GM12872 (cell line): ENCODE data around the gene DCT.

Source experiments
- CTCF ChIP-seq: IDR thresholded peaks from 3 replicates; pipeline ENCODE4 v1.5.1; 2011; ENCODE audit warnings: low read depth, mild to moderate bottlenecking, low read length, moderate library complexity; ENCODE audit not compliant: insufficient read depth

The DCT gene

GRCh38 chr13:94444826-94445225 lies 34.7 kb downstream of the DCT start:
- no peak for TF ChIP-seq CTCF

GRCh38 chr13:94435604-94436226 lies 43.8 kb downstream of the DCT start:
- TF ChIP-seq CTCF, result peak; percentile 46; the same call in 2 of the 3 replicates

- TF ChIP-seq CTCF, result no peak
Observed at GRCh38 chr13:94433055-94433961, 46.2 kb downstream of the DCT start.

GRCh38 chr13:94431987-94432386 lies 47.5 kb downstream of the DCT start:
- no peak for TF ChIP-seq CTCF

GRCh38 chr13:94431574-94431973 lies 47.9 kb downstream of the DCT start:
- 0 out of 3 replicates have a peak, but pooled peaks have one; percentile 14 for TF ChIP-seq CTCF

GRCh38 chr13:94427313-94427953 lies 52.0 kb downstream of the DCT start:
- 0 out of 3 replicates have a peak, but pooled peaks have one; percentile 4 for TF ChIP-seq CTCF

- TF ChIP-seq CTCF, result no peak
Observed at GRCh38 chr13:94419925-94420305, 59.6 kb downstream of the DCT start.
